ENCODE data around the gene ZNF750. TPM values are rescaled to one million over a fixed set of nuclear protein-coding genes. Genes with fewer than 3 reads are reported as not detected.
A peak's percentile ranks its signal among the peaks of the same experiment; 100 is the strongest.

Gene ZNF750
- total and polyA plus RNA-seq, 10 donors: 0.05 to 0.16 (median 0.13) TPM; not detected in 5

DNA sequence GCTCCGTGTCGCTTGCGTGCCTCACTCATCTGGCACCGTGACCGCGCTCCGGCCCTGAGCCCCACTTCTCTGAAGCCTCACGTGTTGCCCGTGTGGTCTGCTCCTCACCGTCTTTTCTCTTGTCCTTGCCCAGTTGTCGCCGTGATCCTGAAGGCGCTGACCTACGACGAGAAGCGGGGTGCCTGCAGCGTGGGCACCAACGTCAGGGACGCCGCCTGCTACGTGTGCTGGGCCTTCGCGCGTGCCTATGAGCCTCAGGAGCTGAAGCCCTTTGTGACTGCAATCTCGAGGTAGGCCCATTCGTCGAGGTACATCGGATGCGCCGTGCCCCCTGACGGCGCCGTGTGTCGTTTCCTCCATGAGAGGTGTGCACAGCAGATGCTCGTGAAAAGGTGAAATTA lies 30.3 kb upstream of the ZNF750 start:
- Histone ChIP-seq H3K27ac (no peak overlapping the region), H3K4me3 (no peak overlapping the region), H3K4me1 (peaks cover 14 to 91% (median 60%) of the 10 kb centered on the region in 6 donors), H3K27me3 (replicated peaks in 1 of 7) (no peaks in the 10 kb centered on the region), H3K36me3 (peaks cover 0 to 60% (median 26%) of the 10 kb centered on the region in 6 donors), H3K9me3 (no peaks in the 10 kb centered on the region)
- 91 to 95% (median 94%) methylated on average over 35 of the region's 35 CpGs for WGBS, 5 donors
- DNase-seq: peak; percentile 62
- TF ChIP-seq POLR2AphosphoS5 (IDR thresholded peaks at IDR 0.05) (peak in 1 of 3 donors; percentile 9), POLR2A (IDR thresholded peaks at IDR 0.05) (no peak)
- intact Hi-C loops (cut with DNase I; ENCODE audit: low total_unique reads): no loop called here

DNA sequence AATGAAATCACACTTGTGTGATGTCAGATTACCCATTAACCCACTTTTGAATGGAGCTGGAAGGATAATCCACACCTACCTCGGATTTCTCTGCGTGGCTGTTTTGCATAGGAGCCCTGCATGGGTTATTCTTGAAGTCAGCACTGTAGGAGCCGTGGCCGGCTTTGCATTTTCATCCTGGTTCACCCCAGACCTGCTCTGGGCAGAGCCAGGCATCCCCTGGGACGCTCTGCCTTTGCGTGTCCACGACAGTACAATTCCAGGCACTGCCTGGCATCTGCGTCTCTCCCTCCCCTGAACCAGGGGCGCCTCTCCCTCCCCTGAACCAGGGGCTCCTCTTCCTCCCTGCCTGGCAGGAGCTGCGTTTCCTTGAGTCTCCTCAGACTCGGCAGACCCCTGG lies 29.7 kb upstream of the ZNF750 start:
- H3K4me3 ChIP-seq: no peak overlapping the region
- H3K9me3 ChIP-seq: no peaks in the 10 kb centered on the region
- no peaks in the 10 kb centered on the region for H3K27me3 ChIP-seq (replicated peaks in 1 of 7)
- DNase-seq: peak; percentile 64
- no peak for TF ChIP-seq POLR2AphosphoS5 (IDR thresholded peaks at IDR 0.05)
- no peak for TF ChIP-seq POLR2A (IDR thresholded peaks at IDR 0.05)
- TF ChIP-seq, protein P1, sequence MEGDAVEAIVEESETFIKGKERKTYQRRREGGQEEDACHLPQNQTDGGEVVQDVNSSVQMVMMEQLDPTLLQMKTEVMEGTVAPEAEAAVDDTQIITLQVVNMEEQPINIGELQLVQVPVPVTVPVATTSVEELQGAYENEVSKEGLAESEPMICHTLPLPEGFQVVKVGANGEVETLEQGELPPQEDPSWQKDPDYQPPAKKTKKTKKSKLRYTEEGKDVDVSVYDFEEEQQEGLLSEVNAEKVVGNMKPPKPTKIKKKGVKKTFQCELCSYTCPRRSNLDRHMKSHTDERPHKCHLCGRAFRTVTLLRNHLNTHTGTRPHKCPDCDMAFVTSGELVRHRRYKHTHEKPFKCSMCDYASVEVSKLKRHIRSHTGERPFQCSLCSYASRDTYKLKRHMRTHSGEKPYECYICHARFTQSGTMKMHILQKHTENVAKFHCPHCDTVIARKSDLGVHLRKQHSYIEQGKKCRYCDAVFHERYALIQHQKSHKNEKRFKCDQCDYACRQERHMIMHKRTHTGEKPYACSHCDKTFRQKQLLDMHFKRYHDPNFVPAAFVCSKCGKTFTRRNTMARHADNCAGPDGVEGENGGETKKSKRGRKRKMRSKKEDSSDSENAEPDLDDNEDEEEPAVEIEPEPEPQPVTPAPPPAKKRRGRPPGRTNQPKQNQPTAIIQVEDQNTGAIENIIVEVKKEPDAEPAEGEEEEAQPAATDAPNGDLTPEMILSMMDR (IDR thresholded peaks at IDR 0.05 in 8 of 11, conservative IDR thresholded peaks at IDR 0.05 in 3 of 11): no peak
- H3K27ac ChIP-seq: no peak overlapping the region
- WGBS, 5 donors: 83 to 92% (median 89%) methylated on average over 10 to 11 of the region's 11 CpGs
- peaks cover 18 to 91% (median 63%) of the 10 kb centered on the region in 6 donors for H3K4me1 ChIP-seq
- intact Hi-C loops (cut with DNase I; ENCODE audit: low total_unique reads): no loop called here
- H3K36me3 ChIP-seq: peaks cover 0 to 59% (median 26%) of the 10 kb centered on the region in 6 donors

DNA sequence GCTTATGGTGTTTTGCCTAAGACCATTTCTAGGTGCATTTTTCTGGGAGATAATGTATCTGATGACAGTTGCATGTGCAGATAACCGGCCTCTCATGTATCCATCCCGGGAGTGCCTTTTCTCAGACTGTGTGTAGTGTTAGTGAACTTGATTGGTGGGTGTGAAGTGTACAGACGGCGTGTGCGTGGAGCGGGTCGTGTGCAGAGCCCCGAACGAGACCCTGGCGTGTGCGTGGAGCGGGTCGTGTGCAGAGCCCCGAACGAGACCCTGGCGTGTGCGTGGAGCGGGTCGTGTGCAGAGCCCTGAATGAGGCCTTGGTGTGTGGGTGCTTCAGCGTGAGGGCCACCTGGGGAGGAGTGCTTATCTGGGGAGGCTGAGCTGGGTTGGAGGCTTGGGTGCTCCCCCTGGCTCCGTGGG lies 28.9 kb upstream of the ZNF750 start:
- DNase-seq: no peak
- no peak overlapping the region for H3K4me3 ChIP-seq
- intact Hi-C loops (cut with DNase I; ENCODE audit: low total_unique reads): no loop called here
- 92 to 97% (median 93%) methylated on average over 21 of the region's 21 CpGs for WGBS, 5 donors
- TF ChIP-seq, protein P1 (IDR thresholded peaks at IDR 0.05 in 8 of 11, conservative IDR thresholded peaks at IDR 0.05 in 3 of 11): no peak
- TF ChIP-seq POLR2AphosphoS5 (IDR thresholded peaks at IDR 0.05) (no peak), POLR2A (IDR thresholded peaks at IDR 0.05) (no peak)
- no peaks in the 10 kb centered on the region for H3K9me3 ChIP-seq
- H3K27me3 ChIP-seq (replicated peaks in 1 of 7): no peaks in the 10 kb centered on the region
- peaks cover 19 to 92% (median 67%) of the 10 kb centered on the region in 6 donors for H3K4me1 ChIP-seq
- no peak overlapping the region for H3K27ac ChIP-seq
- H3K36me3 ChIP-seq: peaks cover 0 to 53% (median 26%) of the 10 kb centered on the region in 6 donors

DNA sequence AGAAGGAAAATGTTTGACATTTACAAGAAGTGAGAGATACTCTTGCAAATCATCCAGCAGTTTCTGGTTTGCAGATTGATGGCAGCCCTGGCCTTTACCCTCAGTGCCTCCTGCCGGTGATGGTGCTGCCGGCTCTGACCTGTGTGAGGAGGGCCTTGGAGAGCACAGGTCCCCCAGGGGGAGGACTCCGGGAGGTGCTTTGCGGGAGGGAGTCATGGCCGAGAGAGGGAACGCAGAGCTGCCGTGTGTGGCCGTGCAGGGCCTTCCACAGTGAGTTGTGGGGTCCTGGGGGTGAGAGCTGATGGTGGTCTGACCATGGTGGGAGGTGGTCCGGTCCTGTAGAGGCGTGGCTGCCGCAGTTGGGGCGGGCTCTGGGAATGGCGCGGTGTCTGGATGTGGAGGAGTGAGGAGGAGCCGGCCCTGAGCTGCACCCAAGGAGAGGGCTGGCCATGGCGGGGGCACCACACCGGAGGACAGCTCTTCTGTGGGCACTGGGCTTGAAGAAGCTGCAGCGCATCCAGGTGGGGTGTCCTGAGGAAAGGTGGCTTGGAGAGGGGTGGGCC lies 28.0 kb upstream of the ZNF750 start:
- intact Hi-C loops (cut with DNase I; ENCODE audit: low total_unique reads): no loop called here
- H3K4me1 ChIP-seq: peaks cover 28 to 92% (median 71%) of the 10 kb centered on the region in 6 donors
- no peak overlapping the region for H3K4me3 ChIP-seq
- peaks cover 0 to 50% (median 26%) of the 10 kb centered on the region in 6 donors for H3K36me3 ChIP-seq
- H3K27me3 ChIP-seq (replicated peaks in 1 of 7): no peaks in the 10 kb centered on the region
- H3K9me3 ChIP-seq: no peaks in the 10 kb centered on the region
- no peak for TF ChIP-seq POLR2A (IDR thresholded peaks at IDR 0.05)
- no peak for TF ChIP-seq POLR2AphosphoS5 (IDR thresholded peaks at IDR 0.05)
- TF ChIP-seq, protein P1 (IDR thresholded peaks at IDR 0.05 in 8 of 11, conservative IDR thresholded peaks at IDR 0.05 in 3 of 11): no peak
- H3K27ac ChIP-seq: no peak overlapping the region
- no peak for DNase-seq
- WGBS, 5 donors: 92 to 96% (median 94%) methylated on average over 17 to 18 of the region's 18 CpGs

All from spleen (tissue), 11 donors.